Prostate gland (tissue), 2 donors: ENCODE data around the gene SMURF2.
"Not testable (repeated sequence)": the region's sequence is repeated elsewhere in the genome, so short reads cannot be mapped to it uniquely, and the experiment has no call there.

Source experiments
- CTCF ChIP-seq, 4 experiments: fragments of 200-600 bp in 2 of 4; fragments of 450-650 bp in 2 of 4; sonication (generic) in 2 of 4; IDR thresholded peaks; 1 replicate in 3 of 4; 2 replicates in 1 of 4; pipeline ENCODE4 v1.5.1; 2016 to 2019; ENCODE audit warnings: antibody characterized with exemption in 4 of 4, mild to moderate bottlenecking in 2 of 4, moderate library complexity in 2 of 4
- POLR2AphosphoS5 ChIP-seq: sonication (generic); formaldehyde crosslinking; IDR thresholded peaks from one replicate; pipeline ENCODE4 v1.6.1; 2017; ENCODE audit warnings: antibody characterized with exemption

GRCh38 chr17:64610244-64610643, 51.9 kb downstream of the SMURF2 start:
- TF ChIP-seq CTCF (IDR thresholded peaks at IDR 0.05); POLR2AphosphoS5: not testable (repeated sequence)
